Measurements from ENCODE around the gene NFS1. TPM values are rescaled to one million over a fixed set of nuclear protein-coding genes. Genes with fewer than 3 reads are reported as not detected.

Gene NFS1
- total and polyA plus RNA-seq, 2 of the 8 experiments (the other 6 are each of a cell fraction or from before 2014, with no cell fraction given) = 26.1 to 38.8 TPM

GRCh38 chr20:35653430-35653734 lies 45.8 kb downstream of the NFS1 start:
- no peak overlapping the region for H2BK120ac ChIP-seq (replicated peaks; ENCODE audit: low read depth, low read length)
- no peak overlapping the region for H3K18ac ChIP-seq (ENCODE audit: extremely low read depth, low read length)
- peaks cover 0 to 2% (median 0%) of the 10 kb centered on the region in 4 experiments; a peak in 1 of 7 replicates for H3K4me1 ChIP-seq (replicated peaks in 1 of 4; ENCODE audit: control insufficient read depth in 3 of 4, insufficient read depth in 4 of 4, low read length in 3 of 4)
- peaks cover 32 to 40% of the 10 kb centered on the region in 2 experiments for H4K20me1 ChIP-seq (replicated peaks in 1 of 2; ENCODE audit: control insufficient read depth in 1 of 2, insufficient read depth in 2 of 2, low read length in 2 of 2)
- no peak overlapping the region for H3K27ac ChIP-seq (ENCODE audit: low read depth, low read length)
- peaks cover 44 to 100% of the 10 kb centered on the region in 2 experiments for H3K79me2 ChIP-seq (ENCODE audit: control insufficient read depth in 1 of 2, insufficient read depth in 2 of 2, low read length in 2 of 2)
- H3K23me2 ChIP-seq (ENCODE audit: low read depth, low read length) = no peaks in the 10 kb centered on the region
- no peak overlapping the region for H3K14ac ChIP-seq (ENCODE audit: insufficient read length)
- H3K9ac ChIP-seq (replicated peaks in 1 of 4; ENCODE audit: extremely low read depth in 1 of 4, low read depth in 3 of 4, low read length in 3 of 4) = no peak overlapping the region
- no peak overlapping the region for H2AFZ ChIP-seq (ENCODE audit: low read length)
- WGBS, 2 experiments (ENCODE audit: extremely low coverage in 1 of 2, insufficient coverage in 1 of 2, insufficient read length in 1 of 2, insufficient replicate concordance in 2 of 2, low coverage in 1 of 2, low lambda C conversion rate in 2 of 2, missing lambda C conversion rate in 1 of 2) = 100% methylated on average over 3 of the region's 3 CpGs; no CpG with 5 or more reads in 1 of the 2 experiments
- no peaks in the 10 kb centered on the region for H3K9me3 ChIP-seq (ENCODE audit: insufficient read depth in 2 of 2, low read depth in 1 of 2, low read length in 1 of 2)
- CTCF ChIA-PET (ENCODE audit: partially characterized antibody) = interaction anchor here (0.5 to 0.9 kb wide), 2 partner anchors 9 to 455 kb away, joined by 3 read pairs; no protein-coding TSS in a partner anchor
- H4K5ac ChIP-seq (ENCODE audit: insufficient read length, low read depth, low read length) = no peak overlapping the region
- H2BK12ac ChIP-seq (ENCODE audit: low read depth, low read length) = no peak overlapping the region
- peaks cover 10 to 53% (median 25%) of the 10 kb centered on the region in 4 experiments; a peak in 7 of 8 replicates for H3K36me3 ChIP-seq (ENCODE audit: control insufficient read depth in 2 of 4, insufficient read depth in 4 of 4, low read length in 3 of 4)
- H3K4ac ChIP-seq (replicated peaks; ENCODE audit: insufficient read length, low read depth, low read length) = no peak overlapping the region
- H4K8ac ChIP-seq (ENCODE audit: extremely low read depth, insufficient read depth, low read length) = no peak overlapping the region
- no peak overlapping the region for H4K91ac ChIP-seq (replicated peaks; ENCODE audit: insufficient read length, low read length)
- FAIRE-seq (no peak), DNase-seq (ENCODE audit: low read depth in 1 of 2, low spot score in 2 of 2) (no peak)
- H3K23ac ChIP-seq (ENCODE audit: insufficient read length) = no peak overlapping the region
- H2BK15ac ChIP-seq (ENCODE audit: low read length) = no peak overlapping the region
- POLR2A ChIA-PET (ENCODE audit: partially characterized antibody) = interaction anchor here (0.8 to 4.4 kb wide), 7 partner anchors 9 to 132 kb away, joined by 3 to 43 read pairs (median 4); partner anchors contain the start of genes CPNE1 and RBM12
- no peak overlapping the region for H2BK5ac ChIP-seq (ENCODE audit: low read depth, low read length)
- no peaks in the 10 kb centered on the region for H3K27me3 ChIP-seq (replicated peaks in 1 of 4; ENCODE audit: control insufficient read depth in 3 of 4, extremely low read depth in 1 of 4, insufficient read depth in 3 of 4, low read length in 3 of 4)
- H2BK20ac ChIP-seq (ENCODE audit: low read length) = no peak overlapping the region
- no peak overlapping the region for H3K4me2 ChIP-seq (ENCODE audit: insufficient read depth in 1 of 2, low read depth in 2 of 2, low read length in 2 of 2)
- H3K79me1 ChIP-seq (ENCODE audit: low read depth, low read length) = peaks cover 14% of the 10 kb centered on the region
- TF ChIP-seq JUN (IDR thresholded peaks at IDR 0.05; ENCODE audit: low read depth, low read length) (no peak), POLR2AphosphoS5 (IDR thresholded peaks at IDR 0.05; ENCODE audit: low read depth, low read length) (peak; percentile 13; the same call in 1 of the 2 replicates)
- no peak overlapping the region for H2AK5ac ChIP-seq (ENCODE audit: low read depth, low read length)
- H3K56ac ChIP-seq (replicated peaks; ENCODE audit: insufficient read length, low read depth, low read length) = no peak overlapping the region
- H3K4me3 ChIP-seq (ENCODE audit: extremely low read depth in 1 of 4, insufficient read depth in 2 of 4, low read depth in 3 of 4, low read length in 4 of 4) = no peak overlapping the region
